H1 (cell line): Measurements from ENCODE around the gene NELFE. TPM values are rescaled to one million over a fixed set of nuclear protein-coding genes. Genes with fewer than 3 reads are reported as not detected.

Source experiments
- CTCF ChIA-PET: fragments of 300-600 bp; sonication (Branson Sonifier 250); formaldehyde crosslinking; loops from one replicate; lab custom pipeline; 2021; ENCODE audit not compliant: partially characterized antibody; lab: Charles Lee
- POLR2A ChIA-PET: fragments of 300-600 bp; sonication (Branson Sonifier 250); formaldehyde crosslinking; loops from one replicate; lab custom pipeline; 2021; ENCODE audit warnings: inconsistent platforms; ENCODE audit not compliant: partially characterized antibody; lab: Charles Lee
- DNase-seq, 2 experiments: peaks; one replicate each; pipeline versions ENCODE4 v3.0.0 to v3.0.0-alpha.2; 2010 to 2022; ENCODE audit warnings: low spot score in 2 of 2, low read depth in 1 of 2, mixed read lengths in 1 of 2
- FAIRE-seq: peaks from 2 replicates; lab custom pipeline; 2011; peaks lifted over from hg19 to GRCh38; lab: Jason Lieb, UNC
- H2AFZ ChIP-seq: 2 replicates; pipeline ENCODE4 v1.8.1; 2012; ENCODE audit warnings: low read length, inconsistent platforms
- H2AK5ac ChIP-seq: 2 replicates; pipeline ENCODE4 v1.6.1; 2013; ENCODE audit warnings: low read depth, low read length
- H2BK120ac ChIP-seq: replicated peaks from 2 replicates; pipeline ENCODE3; 2013; ENCODE audit warnings: low read depth, low read length, inconsistent platforms
- H2BK12ac ChIP-seq: 2 replicates; pipeline ENCODE4 v1.6.1; 2013; ENCODE audit warnings: low read depth, low read length
- H2BK15ac ChIP-seq: 2 replicates; pipeline ENCODE4 v1.6.1; 2013; ENCODE audit warnings: low read length
- H2BK20ac ChIP-seq: 2 replicates; pipeline ENCODE4 v1.6.1; 2013; ENCODE audit warnings: low read length
- H2BK5ac ChIP-seq: 2 replicates; pipeline ENCODE4 v1.6.1; 2013; ENCODE audit warnings: low read depth, low read length
- H3K14ac ChIP-seq: 2 replicates; pipeline ENCODE4 v1.6.1; 2013; ENCODE audit warnings: inconsistent platforms; ENCODE audit not compliant: insufficient read length
- H3K18ac ChIP-seq: 2 replicates; pipeline ENCODE4 v1.6.1; 2013; ENCODE audit warnings: low read length; ENCODE audit errors: extremely low read depth
- H3K23ac ChIP-seq: 2 replicates; pipeline ENCODE4 v1.6.1; 2013; ENCODE audit warnings: inconsistent platforms; ENCODE audit not compliant: insufficient read length
- H3K23me2 ChIP-seq: 2 replicates; pipeline ENCODE4 v1.6.1; 2013; ENCODE audit warnings: low read depth, low read length
- H3K27ac ChIP-seq: 2 replicates; pipeline ENCODE4 v1.6.1; 2011; ENCODE audit warnings: low read depth, low read length, inconsistent platforms
- H3K27me3 ChIP-seq, 4 experiments: replicated peaks in 1 of 4; 1 replicate in 1 of 4; 2 replicates in 3 of 4; pipeline versions ENCODE4 v1.6.1 to v1.8.1; 2011 to 2013; ENCODE audit warnings: low read length in 3 of 4, mild to moderate bottlenecking in 3 of 4, inconsistent platforms in 2 of 4, mixed read lengths in 2 of 4, moderate library complexity in 1 of 4; ENCODE audit not compliant: control insufficient read depth in 3 of 4, insufficient read depth in 3 of 4; ENCODE audit errors: extremely low read depth in 1 of 4
- H3K36me3 ChIP-seq, 4 experiments: 2 replicates each; pipeline versions ENCODE4 v1.6.1 to v1.8.1; 2011 to 2013; ENCODE audit warnings: mild to moderate bottlenecking in 4 of 4, low read length in 3 of 4, moderate library complexity in 2 of 4, control low read depth in 1 of 4, inconsistent platforms in 1 of 4; ENCODE audit not compliant: insufficient read depth in 4 of 4, control insufficient read depth in 2 of 4
- H3K4ac ChIP-seq: replicated peaks from 2 replicates; pipeline ENCODE3; 2013; ENCODE audit warnings: low read length, low read depth, mixed read lengths, inconsistent platforms; ENCODE audit not compliant: insufficient read length
- H3K4me1 ChIP-seq, 4 experiments: replicated peaks in 1 of 4; 1 replicate in 1 of 4; 2 replicates in 3 of 4; pipeline versions ENCODE4 v1.6.1 to v1.8.1; 2011 to 2013; ENCODE audit warnings: low read length in 3 of 4, inconsistent platforms in 2 of 4, mixed read lengths in 1 of 4; ENCODE audit not compliant: insufficient read depth in 4 of 4, control insufficient read depth in 3 of 4
- H3K4me2 ChIP-seq, 2 experiments: 2 replicates each; pipeline versions ENCODE4 v1.6.1 to v1.8.1; 2011 to 2013; ENCODE audit warnings: low read depth in 2 of 2, low read length in 2 of 2, control low read depth in 1 of 2, inconsistent platforms in 1 of 2, mild to moderate bottlenecking in 1 of 2; ENCODE audit not compliant: insufficient read depth in 1 of 2
- H3K4me3 ChIP-seq, 4 experiments: fragments of 200-600, 300-600 bp in 1 of 4; sonication (generic), shearing (Covaris generic), sonication (Bioruptor Twin) in 1 of 4; 2 replicates each; pipeline versions ENCODE4 v1.5.1 to v1.8.1; 2011 to 2016; ENCODE audit warnings: low read length in 4 of 4, low read depth in 3 of 4, control low read depth in 2 of 4, inconsistent platforms in 2 of 4, mild to moderate bottlenecking in 2 of 4, mixed read lengths in 1 of 4, moderate library complexity in 1 of 4; ENCODE audit not compliant: insufficient read depth in 2 of 4; ENCODE audit errors: extremely low read depth in 1 of 4
- H3K56ac ChIP-seq: replicated peaks from 2 replicates; pipeline ENCODE3; 2013; ENCODE audit warnings: low read depth, mild to moderate bottlenecking, mixed read lengths, low read length, inconsistent platforms; ENCODE audit not compliant: insufficient read length
- H3K79me1 ChIP-seq: 2 replicates; pipeline ENCODE4 v1.6.1; 2013; ENCODE audit warnings: low read depth, low read length, control low read depth
- H3K79me2 ChIP-seq, 2 experiments: 2 replicates each; pipeline versions ENCODE4 v1.6.1 to v1.8.1; 2012 to 2013; ENCODE audit warnings: low read length in 2 of 2, mild to moderate bottlenecking in 2 of 2, inconsistent platforms in 1 of 2; ENCODE audit not compliant: insufficient read depth in 2 of 2, control insufficient read depth in 1 of 2
- H3K9ac ChIP-seq, 4 experiments: replicated peaks in 1 of 4; 1 replicate in 1 of 4; 2 replicates in 3 of 4; pipeline versions ENCODE4 v1.6.1 to v1.8.1; 2011 to 2013; ENCODE audit warnings: low read depth in 3 of 4, low read length in 3 of 4, control low read depth in 2 of 4, mild to moderate bottlenecking in 2 of 4, moderate library complexity in 2 of 4, inconsistent platforms in 1 of 4; ENCODE audit errors: extremely low read depth in 1 of 4
- H3K9me3 ChIP-seq, 2 experiments: 2 replicates each; pipeline versions ENCODE4 v1.6.1 to v1.8.1; 2012 to 2013; ENCODE audit warnings: mild to moderate bottlenecking in 2 of 2, moderate library complexity in 2 of 2, control low read depth in 1 of 2, inconsistent platforms in 1 of 2, low read depth in 1 of 2, low read length in 1 of 2, mixed read lengths in 1 of 2; ENCODE audit not compliant: insufficient read depth in 2 of 2
- H4K20me1 ChIP-seq, 2 experiments: replicated peaks in 1 of 2; 2 replicates each; pipeline versions ENCODE3 to v1.8.1; 2011 to 2013; ENCODE audit warnings: inconsistent platforms in 2 of 2, low read length in 2 of 2, mild to moderate bottlenecking in 1 of 2; ENCODE audit not compliant: insufficient read depth in 2 of 2, control insufficient read depth in 1 of 2
- H4K5ac ChIP-seq: 2 replicates; pipeline ENCODE4 v1.6.1; 2013; ENCODE audit warnings: low read length, low read depth, mixed read lengths, inconsistent platforms; ENCODE audit not compliant: insufficient read length
- H4K8ac ChIP-seq: 2 replicates; pipeline ENCODE4 v1.8.0; 2013; ENCODE audit warnings: mild to moderate bottlenecking, moderate library complexity, low read length, inconsistent platforms; ENCODE audit not compliant: insufficient read depth; ENCODE audit errors: extremely low read depth
- H4K91ac ChIP-seq: replicated peaks from 2 replicates; pipeline ENCODE3; 2013; ENCODE audit warnings: low read length, mixed read lengths, inconsistent platforms; ENCODE audit not compliant: insufficient read length
- CTBP2 ChIP-seq: IDR thresholded peaks from 2 replicates; pipeline ENCODE4 v1.7.0; 2011; ENCODE audit warnings: borderline replicate concordance, mild to moderate bottlenecking, moderate library complexity, mixed read lengths, low read length; ENCODE audit not compliant: insufficient read depth, insufficient read length
- PHF8 ChIP-seq: fragments of 200-600 bp; sonication (generic); conservative IDR thresholded peaks from 2 replicates; pipeline ENCODE4 v1.7.1; 2012; ENCODE audit warnings: low read depth, mild to moderate bottlenecking, inconsistent platforms, low read length, moderate library complexity
- SRF ChIP-seq: IDR thresholded peaks from 2 replicates; pipeline ENCODE4 v1.6.1; 2011; ENCODE audit warnings: mild to moderate bottlenecking, low read depth, low read length, moderate library complexity
- SUZ12 ChIP-seq: fragments of 200-600 bp; sonication (generic); IDR thresholded peaks from 2 replicates; pipeline ENCODE4 v1.6.1; 2012; ENCODE audit warnings: mild to moderate bottlenecking, inconsistent platforms, low read length, moderate library complexity, mixed read lengths
- TAF7 ChIP-seq: optimal IDR thresholded peaks from 2 replicates; pipeline ENCODE3; 2011; ENCODE audit warnings: low read depth, mild to moderate bottlenecking, inconsistent platforms, low read length, moderate library complexity, borderline replicate concordance
- ZNF274 ChIP-seq: IDR thresholded peaks from 2 replicates; pipeline ENCODE4 v1.7.0; 2012; ENCODE audit warnings: low read length, borderline replicate concordance; ENCODE audit errors: extremely low read depth
- whole genome bisulfite sequencing, 2 experiments: shearing (Covaris generic) in 1 of 2; methylation state at CpG; one replicate each; pipeline versions ENCODE4 v1.1.6 to v1.1.7; 2013 to 2015; ENCODE audit warnings: low lambda C conversion rate in 2 of 2, mixed read lengths in 2 of 2, inconsistent platforms in 1 of 2, low coverage in 1 of 2, missing lambda C conversion rate in 1 of 2; ENCODE audit not compliant: insufficient replicate concordance in 2 of 2, insufficient coverage in 1 of 2, insufficient read length in 1 of 2; ENCODE audit errors: extremely low coverage in 1 of 2, missing lambda C conversion rate in 1 of 2; 5-methylcytosine and 5-hydroxymethylcytosine counted together
- polyA plus RNA-seq, 7 experiments: library from polyadenylated mRNA; depleted of rRNA in 3 of 7; stranded (reverse) in 5 of 7; unstranded in 2 of 7; fragments of >200 nt in 5 of 7; fragments of 200-250 nt in 2 of 7; gene quantifications; 1 replicate in 5 of 7; 2 replicates in 1 of 7; 4 replicates in 1 of 7; pipeline versions ENCODE4 v1.2.1 to v1.2.3, GENCODE V29; 2011 to 2013; ENCODE audit warnings: missing spikeins in 2 of 7, mixed read lengths in 2 of 7
- total RNA-seq: library from RNA; stranded (reverse); fragmentation: NEBNext Ultra II Directional; extraction: Animal tissue kit (Norgen Biotek cat#: 25700); gene quantifications from 2 replicates; pipeline ENCODE4 v1.2.1, GENCODE V29; 2021
- TF ChIP-seq, protein P1 (sequence below), 3 experiments: IDR thresholded peaks; 1 replicate in 2 of 3; 2 replicates in 1 of 3; pipeline versions ENCODE4 v1.5.1 to v1.6.1; 2011; ENCODE audit warnings: low read length in 3 of 3, mild to moderate bottlenecking in 3 of 3, inconsistent platforms in 2 of 3, low read depth in 1 of 3, moderate library complexity in 1 of 3; ENCODE audit not compliant: insufficient read depth in 1 of 3; ENCODE audit errors: control extremely low read depth in 1 of 3
- TF ChIP-seq, protein P2 (sequence below): IDR thresholded peaks from 2 replicates; pipeline ENCODE4 v1.6.1; 2012; ENCODE audit warnings: inconsistent platforms

The NELFE gene
- total and polyA plus RNA-seq, 2 of the 8 experiments (the other 6 are each of a cell fraction or from before 2014, with no cell fraction given), result 49.2 to 71.5 TPM

DNA sequence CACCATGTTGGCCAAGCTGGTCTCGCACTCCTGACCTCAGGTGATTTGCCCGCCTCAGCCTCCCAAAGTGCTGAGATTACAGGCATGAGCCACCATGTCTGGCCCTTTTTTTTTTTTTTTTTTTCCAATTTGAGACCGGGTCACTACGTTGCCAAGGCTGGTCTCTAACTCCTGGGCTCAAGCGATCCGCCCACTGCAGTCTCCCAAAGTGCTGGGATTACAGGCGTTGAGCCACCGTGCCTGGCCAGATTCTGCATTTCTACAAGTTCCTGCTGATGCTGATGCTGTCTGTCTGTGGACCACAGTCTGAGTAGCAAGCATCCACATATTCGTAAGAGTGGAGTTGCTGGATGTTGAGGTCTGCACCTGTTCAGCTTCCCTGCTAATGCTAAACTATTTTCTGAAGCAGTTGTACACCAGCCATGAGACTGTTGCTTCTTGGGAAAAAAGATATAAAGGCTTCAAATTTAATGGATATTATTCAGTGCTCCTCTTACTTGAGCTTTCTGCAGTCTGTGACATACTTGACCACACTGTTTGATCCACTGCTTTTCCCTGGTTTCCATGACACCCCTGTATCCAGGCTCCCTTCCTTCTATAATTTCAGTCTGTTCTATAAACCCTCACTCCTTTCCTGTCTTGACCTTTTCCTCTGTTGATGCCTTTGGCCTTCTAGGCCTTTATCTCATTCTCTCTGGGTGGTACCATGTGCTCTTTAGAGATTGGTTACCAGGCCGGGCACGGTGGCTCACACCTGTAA lies 46.8 kb downstream of the NELFE start:
- no peak overlapping the region for H3K4me2 ChIP-seq
- H2AK5ac ChIP-seq, result no peak overlapping the region
- no peaks in the 10 kb centered on the region; the same call in 1 of the 2 replicates for H3K23me2 ChIP-seq
- WGBS, 2 experiments, result 85% methylated on average over 11 of the region's 11 CpGs; no CpG with 5 or more reads in 1 of the 2 experiments
- H3K23ac ChIP-seq, result no peak overlapping the region
- FAIRE-seq (no peak), DNase-seq (no peak)
- no peak overlapping the region for H4K8ac ChIP-seq
- ChIA-PET POLR2A (no interaction called here), CTCF (interaction anchor here (0.6 to 1.6 kb wide), 3 partner anchors 9 to 65 kb away, joined by 3 to 5 read pairs (median 3); no protein-coding TSS in a partner anchor)
- H3K79me2 ChIP-seq, result no peaks in the 10 kb centered on the region
- no peak overlapping the region for H3K18ac ChIP-seq
- H4K20me1 ChIP-seq, result no peaks in the 10 kb centered on the region
- H3K27ac ChIP-seq, result no peak overlapping the region
- H3K9me3 ChIP-seq, result no peaks in the 10 kb centered on the region
- no peak overlapping the region for H3K56ac ChIP-seq
- H2AFZ ChIP-seq, result no peak overlapping the region
- no peak overlapping the region for H2BK12ac ChIP-seq
- no peak overlapping the region for H4K5ac ChIP-seq
- no peak overlapping the region for H3K4me3 ChIP-seq
- H2BK120ac ChIP-seq, result no peak overlapping the region
- no peaks in the 10 kb centered on the region for H3K27me3 ChIP-seq
- no peak overlapping the region for H3K14ac ChIP-seq
- H3K79me1 ChIP-seq, result no peaks in the 10 kb centered on the region
- H3K4me1 ChIP-seq, result no peaks in the 10 kb centered on the region
- H4K91ac ChIP-seq, result no peak overlapping the region
- H2BK15ac ChIP-seq, result no peak overlapping the region
- H3K9ac ChIP-seq, result no peak overlapping the region
- H3K4ac ChIP-seq, result no peak overlapping the region
- H2BK5ac ChIP-seq, result no peak overlapping the region
- H3K36me3 ChIP-seq, result no peaks in the 10 kb centered on the region
- no peak overlapping the region for H2BK20ac ChIP-seq
- TF ChIP-seq TAF7 (no peak), PHF8 (no peak), SUZ12 (no peak), SRF (no peak), CTBP2 (no peak), ZNF274 (no peak)
- TF ChIP-seq, protein P1, sequence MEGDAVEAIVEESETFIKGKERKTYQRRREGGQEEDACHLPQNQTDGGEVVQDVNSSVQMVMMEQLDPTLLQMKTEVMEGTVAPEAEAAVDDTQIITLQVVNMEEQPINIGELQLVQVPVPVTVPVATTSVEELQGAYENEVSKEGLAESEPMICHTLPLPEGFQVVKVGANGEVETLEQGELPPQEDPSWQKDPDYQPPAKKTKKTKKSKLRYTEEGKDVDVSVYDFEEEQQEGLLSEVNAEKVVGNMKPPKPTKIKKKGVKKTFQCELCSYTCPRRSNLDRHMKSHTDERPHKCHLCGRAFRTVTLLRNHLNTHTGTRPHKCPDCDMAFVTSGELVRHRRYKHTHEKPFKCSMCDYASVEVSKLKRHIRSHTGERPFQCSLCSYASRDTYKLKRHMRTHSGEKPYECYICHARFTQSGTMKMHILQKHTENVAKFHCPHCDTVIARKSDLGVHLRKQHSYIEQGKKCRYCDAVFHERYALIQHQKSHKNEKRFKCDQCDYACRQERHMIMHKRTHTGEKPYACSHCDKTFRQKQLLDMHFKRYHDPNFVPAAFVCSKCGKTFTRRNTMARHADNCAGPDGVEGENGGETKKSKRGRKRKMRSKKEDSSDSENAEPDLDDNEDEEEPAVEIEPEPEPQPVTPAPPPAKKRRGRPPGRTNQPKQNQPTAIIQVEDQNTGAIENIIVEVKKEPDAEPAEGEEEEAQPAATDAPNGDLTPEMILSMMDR (IDR thresholded peaks at IDR 0.05; ENCODE audit: control extremely low read depth in 1 of 3, insufficient read depth in 1 of 3, low read depth in 1 of 3, low read length in 3 of 3), result no peak
- TF ChIP-seq, protein P2, sequence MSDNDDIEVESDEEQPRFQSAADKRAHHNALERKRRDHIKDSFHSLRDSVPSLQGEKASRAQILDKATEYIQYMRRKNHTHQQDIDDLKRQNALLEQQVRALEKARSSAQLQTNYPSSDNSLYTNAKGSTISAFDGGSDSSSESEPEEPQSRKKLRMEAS, result no peak
